Neural cell (in vitro differentiated cells): ENCODE data around the gene PTPN9. TPM values are rescaled to one million over a fixed set of nuclear protein-coding genes. Genes with fewer than 3 reads are reported as not detected.
"Not testable (repeated sequence)": the region's sequence is repeated elsewhere in the genome, so short reads cannot be mapped to it uniquely, and the experiment has no call there.

Experiments used
- H2AFZ ChIP-seq: fragments of 200-600, 300-800 bp; sonication (generic), shearing (Covaris generic); 2 replicates; pipeline ENCODE4 v1.6.0; 2014; ENCODE audit warnings: low read depth, mild to moderate bottlenecking, antibody characterized with exemption, low read length, moderate library complexity
- H3F3A ChIP-seq: fragments of 200-600 bp; shearing (Covaris generic); 2 replicates; pipeline ENCODE4 v1.6.1; 2016; ENCODE audit warnings: mild to moderate bottlenecking, moderate library complexity, mixed read lengths, antibody characterized with exemption, low read length; ENCODE audit not compliant: insufficient read depth, poor library complexity, severe bottlenecking
- H3K27ac ChIP-seq: fragments of 200-600, 300-800 bp; sonication (generic), shearing (Covaris generic); 2 replicates; pipeline ENCODE4 v1.5.1; 2014; ENCODE audit warnings: mild to moderate bottlenecking, low read length, moderate library complexity
- H3K27me3 ChIP-seq: fragments of 300-800, 200-600 bp; sonication (generic), shearing (Covaris generic); 2 replicates; pipeline ENCODE4 v1.6.0; 2014; ENCODE audit warnings: mild to moderate bottlenecking, low read depth, low read length, moderate library complexity; ENCODE audit not compliant: insufficient read depth
- H3K36me3 ChIP-seq: fragments of 300-800, 200-600 bp; sonication (generic), shearing (Covaris generic); 2 replicates; pipeline ENCODE4 v1.5.1; 2014; ENCODE audit warnings: mild to moderate bottlenecking, antibody characterized with exemption, low read length, moderate library complexity; ENCODE audit not compliant: insufficient read depth
- H3K4me2 ChIP-seq: fragments of 300-800, 200-600 bp; sonication (generic), shearing (Covaris generic); 2 replicates; pipeline ENCODE4 v1.6.0; 2014; ENCODE audit warnings: mild to moderate bottlenecking, low read length
- H3K4me3 ChIP-seq: fragments of 300-800, 200-600 bp; sonication (generic), shearing (Covaris generic); 2 replicates; pipeline ENCODE4 v1.5.1; 2014; ENCODE audit warnings: mild to moderate bottlenecking, low read length, moderate library complexity
- H3K79me2 ChIP-seq: fragments of 200-600 bp; shearing (Covaris generic); replicated peaks from 2 replicates; pipeline ENCODE4 v1.6.0; 2014; ENCODE audit warnings: mild to moderate bottlenecking, low read length, moderate library complexity; ENCODE audit not compliant: insufficient read depth
- H3K9ac ChIP-seq: fragments of 300-800, 200-600 bp; sonication (generic), shearing (Covaris generic); 2 replicates; pipeline ENCODE4 v1.6.1; 2016; ENCODE audit warnings: mild to moderate bottlenecking, low read length, mixed read lengths
- H3K9me2 ChIP-seq: fragments of 200-600 bp; shearing (Covaris generic); 2 replicates; pipeline ENCODE4 v1.6.1; 2016; ENCODE audit warnings: mild to moderate bottlenecking, low read length, mixed read lengths; ENCODE audit not compliant: insufficient read depth
- H3K9me3 ChIP-seq: fragments of 200-600, 300-800 bp; sonication (generic), shearing (Covaris generic); 2 replicates; pipeline ENCODE4 v1.6.1; 2016; ENCODE audit warnings: mild to moderate bottlenecking, mixed run types, low read length, moderate library complexity, mixed read lengths
- H4K20me1 ChIP-seq: fragments of 200-600 bp; shearing (Covaris generic); 2 replicates; pipeline ENCODE4 v1.6.1; 2016; ENCODE audit warnings: mild to moderate bottlenecking, mixed run types; ENCODE audit not compliant: insufficient read depth
- EP300 ChIP-seq: fragments of 450-650 bp; conservative IDR thresholded peaks from 2 replicates; pipeline ENCODE4 v1.6.1; 2014; ENCODE audit warnings: antibody characterized with exemption, mild to moderate bottlenecking, moderate library complexity; ENCODE audit not compliant: poor library complexity, severe bottlenecking
- EZH2 ChIP-seq: fragments of 200-600, 300-800 bp; shearing (Covaris generic), sonication (generic); IDR thresholded peaks from 2 replicates; pipeline ENCODE4 v1.6.1; 2014; ENCODE audit warnings: antibody characterized with exemption, low read length, borderline replicate concordance, mild to moderate bottlenecking; ENCODE audit not compliant: insufficient read depth, poor library complexity, severe bottlenecking
- MXI1 ChIP-seq: fragments of 450-650 bp; conservative IDR thresholded peaks from 2 replicates; pipeline ENCODE4 v1.6.1; 2014; ENCODE audit warnings: antibody characterized with exemption, mild to moderate bottlenecking; ENCODE audit not compliant: poor library complexity, severe bottlenecking
- POLR2AphosphoS5 ChIP-seq: IDR thresholded peaks from 2 replicates; pipeline ENCODE4 v1.6.1; 2012
- RAD21 ChIP-seq: fragments of 450-650 bp; conservative IDR thresholded peaks from 2 replicates; pipeline ENCODE4 v1.6.1; 2014; ENCODE audit warnings: antibody characterized with exemption, mild to moderate bottlenecking, moderate library complexity
- REST ChIP-seq: IDR thresholded peaks from 2 replicates; pipeline ENCODE4 v1.6.1; 2012; ENCODE audit warnings: borderline replicate concordance
- SMC3 ChIP-seq: fragments of 450-650 bp; conservative IDR thresholded peaks from 2 replicates; pipeline ENCODE4 v1.6.1; 2014; ENCODE audit warnings: antibody characterized with exemption, mild to moderate bottlenecking, moderate library complexity; ENCODE audit not compliant: poor library complexity
- TAF1 ChIP-seq: IDR thresholded peaks from 2 replicates; pipeline ENCODE4 v1.6.1; 2012; ENCODE audit warnings: low read depth
- polyA plus RNA-seq: library from polyadenylated mRNA; depleted of rRNA; stranded (reverse); fragments of >200 nt; gene quantifications from 2 replicates; pipeline ENCODE4 v1.2.3, GENCODE V29; 2014
- TF ChIP-seq, protein P1 (sequence below): fragments of 450-650 bp; IDR thresholded peaks from 2 replicates; pipeline ENCODE4 v1.5.1; 2014; ENCODE audit warnings: antibody characterized with exemption, mild to moderate bottlenecking, moderate library complexity; ENCODE audit not compliant: poor library complexity, severe bottlenecking

The PTPN9 gene
- polyA plus RNA-seq, 1 donor from 2014 or later: 33.1 TPM

DNA sequence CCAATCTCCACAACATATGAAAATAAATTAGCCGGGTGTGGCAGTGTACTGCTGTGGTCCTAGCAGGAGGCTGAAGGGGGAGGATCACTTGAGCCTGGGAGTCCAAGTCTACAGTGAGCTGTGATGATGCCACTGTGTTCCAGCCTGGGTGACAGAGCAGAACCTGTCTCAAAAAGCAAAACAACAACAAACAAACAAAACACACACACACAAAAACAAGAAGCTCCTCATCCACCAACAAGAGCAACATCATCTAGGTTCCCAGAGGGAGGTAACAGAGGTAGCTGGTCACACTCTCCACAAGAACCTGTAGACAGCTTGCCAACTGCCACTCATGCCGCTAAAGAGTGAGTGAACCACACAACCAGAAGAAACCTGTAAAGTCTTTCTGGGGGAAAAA lies 34.8 kb downstream of the PTPN9 start:
- Histone ChIP-seq H3K27me3 (no peaks in the 10 kb centered on the region), H3K9ac (no peak overlapping the region), H2AFZ (no peak overlapping the region), H3K36me3 (no peaks in the 10 kb centered on the region), H4K20me1 (no peaks in the 10 kb centered on the region), H3K9me3 (no peaks in the 10 kb centered on the region), H3K4me2 (no peak overlapping the region), H3F3A (no peaks in the 10 kb centered on the region), H3K27ac (no peak overlapping the region), H3K9me2 (no peaks in the 10 kb centered on the region), H3K4me3 (no peak overlapping the region), H3K79me2 (peaks cover 10% of the 10 kb centered on the region)
- TF ChIP-seq EP300 (no peak), SMC3 (no peak), TAF1 (no peak), REST (no peak), MXI1 (no peak), POLR2AphosphoS5 (no peak), RAD21 (no peak), EZH2 (no peak)
- TF ChIP-seq, protein P1, sequence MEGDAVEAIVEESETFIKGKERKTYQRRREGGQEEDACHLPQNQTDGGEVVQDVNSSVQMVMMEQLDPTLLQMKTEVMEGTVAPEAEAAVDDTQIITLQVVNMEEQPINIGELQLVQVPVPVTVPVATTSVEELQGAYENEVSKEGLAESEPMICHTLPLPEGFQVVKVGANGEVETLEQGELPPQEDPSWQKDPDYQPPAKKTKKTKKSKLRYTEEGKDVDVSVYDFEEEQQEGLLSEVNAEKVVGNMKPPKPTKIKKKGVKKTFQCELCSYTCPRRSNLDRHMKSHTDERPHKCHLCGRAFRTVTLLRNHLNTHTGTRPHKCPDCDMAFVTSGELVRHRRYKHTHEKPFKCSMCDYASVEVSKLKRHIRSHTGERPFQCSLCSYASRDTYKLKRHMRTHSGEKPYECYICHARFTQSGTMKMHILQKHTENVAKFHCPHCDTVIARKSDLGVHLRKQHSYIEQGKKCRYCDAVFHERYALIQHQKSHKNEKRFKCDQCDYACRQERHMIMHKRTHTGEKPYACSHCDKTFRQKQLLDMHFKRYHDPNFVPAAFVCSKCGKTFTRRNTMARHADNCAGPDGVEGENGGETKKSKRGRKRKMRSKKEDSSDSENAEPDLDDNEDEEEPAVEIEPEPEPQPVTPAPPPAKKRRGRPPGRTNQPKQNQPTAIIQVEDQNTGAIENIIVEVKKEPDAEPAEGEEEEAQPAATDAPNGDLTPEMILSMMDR: no peak

GRCh38 chr15:75542949-75543545 lies 36.1 kb downstream of the PTPN9 start:
- H3K27ac ChIP-seq, H4K20me1 ChIP-seq, H3K9ac ChIP-seq: not testable (repeated sequence)

DNA sequence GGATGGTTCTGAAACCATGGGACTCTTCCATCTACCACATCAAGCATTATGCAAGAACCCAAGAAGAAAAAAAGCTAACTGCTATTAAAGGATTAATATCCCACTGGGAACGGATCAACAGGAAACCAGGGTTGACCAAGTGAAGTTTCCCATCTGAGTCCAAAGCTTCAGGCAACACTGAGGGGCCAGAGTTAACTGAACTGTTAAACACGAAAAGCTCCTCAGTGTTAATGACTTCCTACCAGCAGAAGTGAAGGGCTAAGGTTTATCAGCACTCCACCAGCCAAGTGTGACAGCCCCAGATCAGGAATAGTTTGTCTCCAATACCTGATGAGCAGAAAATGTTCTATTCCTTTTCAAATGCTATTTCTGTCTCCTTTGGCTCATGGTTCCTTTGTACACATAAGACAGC lies 36.7 kb downstream of the PTPN9 start:
- no peak overlapping the region for H3K4me2 ChIP-seq
- peaks cover 7% of the 10 kb centered on the region for H3K79me2 ChIP-seq
- no peaks in the 10 kb centered on the region for H3K9me3 ChIP-seq

More at GRCh38 chr15:75542949-75543545, 36.1 kb downstream of the PTPN9 start:
- not testable (repeated sequence) for H3K36me3 ChIP-seq, H3K4me3 ChIP-seq, H3K79me2 ChIP-seq, H3F3A ChIP-seq, H3K4me2 ChIP-seq, H2AFZ ChIP-seq, H3K9me2 ChIP-seq, H3K9me3 ChIP-seq, H3K27me3 ChIP-seq

More for the DNA sequence above, 36.7 kb downstream of the PTPN9 start:
- Histone ChIP-seq H3K9ac (no peak overlapping the region), H3K27ac (no peak overlapping the region), H3K27me3 (no peaks in the 10 kb centered on the region), H3F3A (no peaks in the 10 kb centered on the region), H2AFZ (no peak overlapping the region), H3K36me3 (no peaks in the 10 kb centered on the region), H3K4me3 (no peak overlapping the region), H3K9me2 (no peaks in the 10 kb centered on the region), H4K20me1 (no peaks in the 10 kb centered on the region)
- TF ChIP-seq EZH2 (no peak), POLR2AphosphoS5 (no peak), MXI1 (no peak), EP300 (no peak), SMC3 (no peak), TAF1 (no peak), RAD21 (no peak), REST (no peak)
- TF ChIP-seq, protein P1: no peak
